ENCODE measurements around the gene BACE2. TPM values are rescaled to one million over a fixed set of nuclear protein-coding genes. Genes with fewer than 3 reads are reported as not detected.
A peak's percentile ranks its signal among the peaks of the same experiment; 100 is the strongest.

Gene BACE2
- total and polyA plus RNA-seq, 2 donors (not counting 1 experiment from before 2014, with no cell fraction given), result 18.4 to 40.8 TPM

GRCh38 chr21:41199123-41199522, 31.2 kb downstream of the BACE2 start:
- ATAC-seq (ENCODE audit: low read depth) (no peak), DNase-seq (no peak)
- no peak overlapping the region for H3K27ac ChIP-seq (ENCODE audit: low read length in 2 of 2)
- Mint-ChIP-seq H3K27me3 (no peaks in the 10 kb centered on the region), H3K4me1 (peaks cover 53% of the 10 kb centered on the region), H3K27ac (peak overlapping the region; percentile 60), H3K9me3 (ENCODE audit: insufficient read depth) (no peaks in the 10 kb centered on the region), H3K4me3 (peak overlapping the region; percentile 49)
- intact Hi-C loops (cut with micrococcal nuclease), result loop anchor here (5.0 kb wide), 1 partner anchor 33 kb away; no protein-coding TSS in a partner anchor
- POLR2A ChIA-PET, result no interaction called here
- no peak overlapping the region for H3K4me2 ChIP-seq (replicated peaks; ENCODE audit: low read depth, low read length, poor library complexity, severe bottlenecking)
- TF ChIP-seq CTCF (IDR thresholded peaks at IDR 0.05) (no peak), EZH2 (IDR thresholded peaks at IDR 0.05; ENCODE audit: borderline replicate concordance, insufficient read depth, low read depth, low read length, poor library complexity, severe bottlenecking) (no peak)
- no peak overlapping the region for H2AFZ ChIP-seq (ENCODE audit: insufficient read depth, low read depth, low read length, poor library complexity, severe bottlenecking)
- H3K9me3 ChIP-seq (ENCODE audit: control extremely low read depth in 1 of 3, control insufficient read depth in 2 of 3, insufficient read depth in 1 of 3, low read length in 2 of 3), result peaks cover 0 to 9% (median 5%) of the 10 kb centered on the region in 3 donors
- H3K36me3 ChIP-seq (replicated peaks in 1 of 2; ENCODE audit: control extremely low read depth in 1 of 2, control insufficient read depth in 1 of 2, extremely low read depth in 1 of 2, insufficient read depth in 2 of 2, low read length in 1 of 2), result peaks cover 0 to 3% of the 10 kb centered on the region in 2 experiments
- no peaks in the 10 kb centered on the region for H4K20me1 ChIP-seq (ENCODE audit: control insufficient read depth, insufficient read depth, low read length, poor library complexity, severe bottlenecking)
- CTCF ChIA-PET, result interaction anchor here (1.6 to 2.6 kb wide), 3 partner anchors 22 to 84 kb away, joined by 6 to 9 read pairs (median 6); no protein-coding TSS in a partner anchor
- 81% methylated on average over 6 of the region's 10 CpGs for WGBS (ENCODE audit: insufficient coverage)
- H3K27me3 ChIP-seq (replicated peaks in 1 of 4; ENCODE audit: control extremely low read depth in 1 of 4, control insufficient read depth in 3 of 4, insufficient read depth in 4 of 4, low read length in 3 of 4), result no peaks in the 10 kb centered on the region
- H3K4me1 ChIP-seq (ENCODE audit: control insufficient read depth in 2 of 2, insufficient read depth in 2 of 2, low read length in 2 of 2), result peaks cover 37 to 54% of the 10 kb centered on the region in 2 donors
- H3K9ac ChIP-seq (ENCODE audit: low read length), result no peak overlapping the region
- no peak overlapping the region for H3K4me3 ChIP-seq (ENCODE audit: control extremely low read depth in 1 of 5, extremely low read depth in 1 of 5, insufficient read depth in 1 of 5, low read depth in 2 of 5, low read length in 4 of 5)
- peaks cover 2% of the 10 kb centered on the region for H3K79me2 ChIP-seq (ENCODE audit: control insufficient read depth, insufficient read depth, low read length)

- intact Hi-C loops (cut with micrococcal nuclease), result loop anchor here (5.0 kb wide), 1 partner anchor 33 kb away; no protein-coding TSS in a partner anchor
- Histone ChIP-seq H3K4me1 (ENCODE audit: control insufficient read depth in 2 of 2, insufficient read depth in 2 of 2, low read length in 2 of 2) (peaks cover 33 to 49% of the 10 kb centered on the region in 2 donors), H3K27ac (ENCODE audit: low read length in 2 of 2) (no peak overlapping the region), H3K36me3 (replicated peaks in 1 of 2; ENCODE audit: control extremely low read depth in 1 of 2, control insufficient read depth in 1 of 2, extremely low read depth in 1 of 2, insufficient read depth in 2 of 2, low read length in 1 of 2) (peaks cover 0 to 3% of the 10 kb centered on the region in 2 experiments), H3K79me2 (ENCODE audit: control insufficient read depth, insufficient read depth, low read length) (peaks cover 2% of the 10 kb centered on the region), H3K4me3 (ENCODE audit: control extremely low read depth in 1 of 5, extremely low read depth in 1 of 5, insufficient read depth in 1 of 5, low read depth in 2 of 5, low read length in 4 of 5) (no peak overlapping the region), H2AFZ (ENCODE audit: insufficient read depth, low read depth, low read length, poor library complexity, severe bottlenecking) (no peak overlapping the region), H4K20me1 (ENCODE audit: control insufficient read depth, insufficient read depth, low read length, poor library complexity, severe bottlenecking) (no peaks in the 10 kb centered on the region), H3K9ac (ENCODE audit: low read length) (no peak overlapping the region), H3K27me3 (replicated peaks in 1 of 4; ENCODE audit: control extremely low read depth in 1 of 4, control insufficient read depth in 3 of 4, insufficient read depth in 4 of 4, low read length in 3 of 4) (no peaks in the 10 kb centered on the region), H3K9me3 (ENCODE audit: control extremely low read depth in 1 of 3, control insufficient read depth in 2 of 3, insufficient read depth in 1 of 3, low read length in 2 of 3) (peaks cover 0 to 9% (median 5%) of the 10 kb centered on the region in 3 donors), H3K4me2 (replicated peaks; ENCODE audit: low read depth, low read length, poor library complexity, severe bottlenecking) (no peak overlapping the region)
- ATAC-seq (ENCODE audit: low read depth) (no peak), DNase-seq (no peak)
- no peak for TF ChIP-seq EZH2 (IDR thresholded peaks at IDR 0.05; ENCODE audit: borderline replicate concordance, insufficient read depth, low read depth, low read length, poor library complexity, severe bottlenecking)
- no peak for TF ChIP-seq CTCF (IDR thresholded peaks at IDR 0.05)
- Mint-ChIP-seq H3K4me1 (peaks cover 48% of the 10 kb centered on the region), H3K4me3 (peak overlapping the region; percentile 17), H3K27me3 (no peaks in the 10 kb centered on the region), H3K27ac (no peak overlapping the region), H3K9me3 (ENCODE audit: insufficient read depth) (no peaks in the 10 kb centered on the region)
- 96% methylated on average over 6 of the region's 10 CpGs for WGBS (ENCODE audit: insufficient coverage)
- ChIA-PET POLR2A (no interaction called here), CTCF (interaction anchor here (1.6 to 2.6 kb wide), 3 partner anchors 21 to 84 kb away, joined by 6 to 9 read pairs (median 6); no protein-coding TSS in a partner anchor)
Measured at GRCh38 chr21:41199588-41199987, 31.6 kb downstream of the BACE2 start.
